ENCODE data around the gene PGBD1. TPM values are rescaled to one million over a fixed set of nuclear protein-coding genes. Genes with fewer than 3 reads are reported as not detected.
"Not testable (repeated sequence)": the region's sequence is repeated elsewhere in the genome, so short reads cannot be mapped to it uniquely, and the experiment has no call there.

The PGBD1 gene
- total RNA-seq, 1 donor, result 0.52 TPM

GRCh38 chr6:28303570-28303969 is 22.2 kb downstream of the PGBD1 start:
- Histone ChIP-seq H3K27me3 (ENCODE audit: insufficient read depth, low read length) (no peaks in the 10 kb centered on the region), H3K4me1 (ENCODE audit: insufficient read depth, low read length) (no peaks in the 10 kb centered on the region), H3K4me3 (ENCODE audit: low read length) (no peak overlapping the region), H3K9me3 (ENCODE audit: low read depth, low read length) (no peaks in the 10 kb centered on the region)

GRCh38 chr6:28306363-28306762 is 25.0 kb downstream of the PGBD1 start:
- not testable (repeated sequence) for H3K4me1 ChIP-seq (ENCODE audit: insufficient read depth, low read length); H3K4me3 ChIP-seq (ENCODE audit: low read length); H3K9me3 ChIP-seq (ENCODE audit: low read depth, low read length); H3K27me3 ChIP-seq (ENCODE audit: insufficient read depth, low read length)

GRCh38 chr6:28311139-28311823 is 29.9 kb downstream of the PGBD1 start:
- Histone ChIP-seq H3K27me3 (ENCODE audit: insufficient read depth, low read length) (no peaks in the 10 kb centered on the region), H3K9me3 (ENCODE audit: low read depth, low read length) (no peaks in the 10 kb centered on the region), H3K4me1 (ENCODE audit: insufficient read depth, low read length) (no peaks in the 10 kb centered on the region), H3K4me3 (ENCODE audit: low read length) (no peak overlapping the region)

GRCh38 chr6:28312939-28313338 is 31.6 kb downstream of the PGBD1 start:
- Histone ChIP-seq H3K9me3 (ENCODE audit: low read depth, low read length) (no peaks in the 10 kb centered on the region), H3K4me1 (ENCODE audit: insufficient read depth, low read length) (no peaks in the 10 kb centered on the region), H3K27me3 (ENCODE audit: insufficient read depth, low read length) (no peaks in the 10 kb centered on the region), H3K4me3 (ENCODE audit: low read length) (no peak overlapping the region)

- H3K4me3 ChIP-seq (ENCODE audit: low read length), result no peak overlapping the region
- H3K27me3 ChIP-seq (ENCODE audit: insufficient read depth, low read length), result no peaks in the 10 kb centered on the region
- H3K4me1 ChIP-seq (ENCODE audit: insufficient read depth, low read length), result no peaks in the 10 kb centered on the region
- H3K9me3 ChIP-seq (ENCODE audit: low read depth, low read length), result no peaks in the 10 kb centered on the region
Observed at GRCh38 chr6:28315628-28316027, 34.3 kb downstream of the PGBD1 start.

GRCh38 chr6:28317866-28318265 is 36.5 kb downstream of the PGBD1 start:
- H3K4me3 ChIP-seq (ENCODE audit: low read length); H3K4me1 ChIP-seq (ENCODE audit: insufficient read depth, low read length); H3K27me3 ChIP-seq (ENCODE audit: insufficient read depth, low read length); H3K9me3 ChIP-seq (ENCODE audit: low read depth, low read length): not testable (repeated sequence)

GRCh38 chr6:28322661-28323060 is 41.3 kb downstream of the PGBD1 start:
- no peaks in the 10 kb centered on the region for H3K4me1 ChIP-seq (ENCODE audit: insufficient read depth, low read length)
- no peak overlapping the region for H3K4me3 ChIP-seq (ENCODE audit: low read length)
- H3K27me3 ChIP-seq (ENCODE audit: insufficient read depth, low read length), result no peaks in the 10 kb centered on the region
- peaks cover 32% of the 10 kb centered on the region for H3K9me3 ChIP-seq (ENCODE audit: low read depth, low read length)

- peaks cover 33% of the 10 kb centered on the region for H3K9me3 ChIP-seq (ENCODE audit: low read depth, low read length)
- no peaks in the 10 kb centered on the region for H3K27me3 ChIP-seq (ENCODE audit: insufficient read depth, low read length)
- H3K4me1 ChIP-seq (ENCODE audit: insufficient read depth, low read length), result no peaks in the 10 kb centered on the region
- no peak overlapping the region for H3K4me3 ChIP-seq (ENCODE audit: low read length)
Observed at GRCh38 chr6:28323813-28324424, 42.5 kb downstream of the PGBD1 start.

GRCh38 chr6:28326371-28326948 is 45.1 kb downstream of the PGBD1 start:
- Histone ChIP-seq H3K4me1 (ENCODE audit: insufficient read depth, low read length) (no peaks in the 10 kb centered on the region), H3K9me3 (ENCODE audit: low read depth, low read length) (peaks cover 33% of the 10 kb centered on the region), H3K27me3 (ENCODE audit: insufficient read depth, low read length) (no peaks in the 10 kb centered on the region), H3K4me3 (ENCODE audit: low read length) (no peak overlapping the region)

GRCh38 chr6:28330041-28330440 is 48.7 kb downstream of the PGBD1 start:
- Histone ChIP-seq H3K9me3 (ENCODE audit: low read depth, low read length) (peaks cover 27% of the 10 kb centered on the region), H3K27me3 (ENCODE audit: insufficient read depth, low read length) (no peaks in the 10 kb centered on the region), H3K4me3 (ENCODE audit: low read length) (no peak overlapping the region), H3K4me1 (ENCODE audit: insufficient read depth, low read length) (peaks cover 3% of the 10 kb centered on the region)

- Histone ChIP-seq H3K9me3 (ENCODE audit: low read depth, low read length) (no peaks in the 10 kb centered on the region), H3K27me3 (ENCODE audit: insufficient read depth, low read length) (no peaks in the 10 kb centered on the region), H3K4me1 (ENCODE audit: insufficient read depth, low read length) (peaks cover 19% of the 10 kb centered on the region), H3K4me3 (ENCODE audit: low read length) (no peak overlapping the region)
Observed at GRCh38 chr6:28333047-28333446, 51.7 kb downstream of the PGBD1 start.

- Histone ChIP-seq H3K9me3 (ENCODE audit: low read depth, low read length) (no peaks in the 10 kb centered on the region), H3K4me3 (ENCODE audit: low read length) (no peak overlapping the region), H3K27me3 (ENCODE audit: insufficient read depth, low read length) (no peaks in the 10 kb centered on the region), H3K4me1 (ENCODE audit: insufficient read depth, low read length) (peaks cover 19% of the 10 kb centered on the region)
Observed at GRCh38 chr6:28333599-28334018, 52.2 kb downstream of the PGBD1 start.

- H3K9me3 ChIP-seq (ENCODE audit: low read depth, low read length), result no peaks in the 10 kb centered on the region
- peaks cover 19% of the 10 kb centered on the region for H3K4me1 ChIP-seq (ENCODE audit: insufficient read depth, low read length)
- no peaks in the 10 kb centered on the region for H3K27me3 ChIP-seq (ENCODE audit: insufficient read depth, low read length)
- no peak overlapping the region for H3K4me3 ChIP-seq (ENCODE audit: low read length)
Observed at GRCh38 chr6:28334286-28335039, 53.1 kb downstream of the PGBD1 start.

GRCh38 chr6:28335040-28335563 is 53.7 kb downstream of the PGBD1 start:
- peaks cover 19% of the 10 kb centered on the region for H3K4me1 ChIP-seq (ENCODE audit: insufficient read depth, low read length)
- peaks cover 2% of the 10 kb centered on the region for H3K9me3 ChIP-seq (ENCODE audit: low read depth, low read length)
- H3K27me3 ChIP-seq (ENCODE audit: insufficient read depth, low read length), result no peaks in the 10 kb centered on the region
- H3K4me3 ChIP-seq (ENCODE audit: low read length), result peak overlapping the region; percentile 91

All from mononuclear cell (primary cell).